KMS-11 (cell line): ENCODE results near the gene DOCK7.

Experiments
- H2AFZ ChIP-seq: fragments of 200-600 bp; sonication (generic); 2 replicates; pipeline ENCODE4 v1.6.1; 2016; ENCODE audit warnings: antibody characterized with exemption, mixed run types, low read depth
- H3K27ac ChIP-seq: fragments of 200-600 bp; sonication (generic); 2 replicates; pipeline ENCODE4 v1.6.1; 2016; ENCODE audit warnings: mild to moderate bottlenecking, mixed run types
- H3K27me3 ChIP-seq: fragments of 200-600 bp; sonication (generic); 2 replicates; pipeline ENCODE4 v1.6.1; 2017; ENCODE audit warnings: mild to moderate bottlenecking, low read depth, mixed run types, moderate library complexity; ENCODE audit not compliant: insufficient read depth
- H3K36me3 ChIP-seq: fragments of 200-600 bp; sonication (generic); 2 replicates; pipeline ENCODE4 v1.6.1; 2017; ENCODE audit warnings: mild to moderate bottlenecking, mixed run types; ENCODE audit not compliant: insufficient read depth
- H3K4me1 ChIP-seq: fragments of 200-600 bp; sonication (generic); 2 replicates; pipeline ENCODE4 v1.6.1; 2016; ENCODE audit warnings: mild to moderate bottlenecking, low read depth, mixed run types; ENCODE audit not compliant: poor library complexity, severe bottlenecking
- H3K4me2 ChIP-seq: fragments of 200-600 bp; sonication (generic); 2 replicates; pipeline ENCODE4 v1.7.0; 2016; ENCODE audit warnings: mild to moderate bottlenecking, mixed run types
- H3K4me3 ChIP-seq: fragments of 200-600 bp; sonication (generic); IDR thresholded peaks from 2 replicates; pipeline ENCODE4 v1.6.1; 2017; ENCODE audit warnings: low read depth, low read length, mixed read lengths; ENCODE audit not compliant: insufficient read depth
- H3K79me2 ChIP-seq: fragments of 200-600 bp; sonication (generic); 2 replicates; pipeline ENCODE4 v1.6.1; 2016; ENCODE audit warnings: low read depth, mixed run types; ENCODE audit not compliant: insufficient read depth
- H3K9ac ChIP-seq: fragments of 200-600 bp; sonication (generic); 2 replicates; pipeline ENCODE4 v1.6.1; 2016; ENCODE audit warnings: mild to moderate bottlenecking, mixed run types
- H4K20me1 ChIP-seq: fragments of 200-600 bp; sonication (generic); 2 replicates; pipeline ENCODE4 v1.6.1; 2016; ENCODE audit warnings: mild to moderate bottlenecking, mixed run types; ENCODE audit not compliant: insufficient read depth
- CTCF ChIP-seq: fragments of 200-600 bp; sonication (generic); conservative IDR thresholded peaks from 2 replicates; pipeline ENCODE4 v1.6.1; 2017; ENCODE audit warnings: low read depth, mild to moderate bottlenecking, antibody characterized with exemption, low read length, moderate library complexity, mixed read lengths

Gene DOCK7

GRCh38 chr1:62423580-62424242 is 264.5 kb downstream of the DOCK7 start:
- Histone ChIP-seq H3K4me3 (no peak overlapping the region), H3K27me3 (no peaks in the 10 kb centered on the region), H3K4me1 (no peaks in the 10 kb centered on the region), H3K79me2 (no peaks in the 10 kb centered on the region), H3K36me3 (no peaks in the 10 kb centered on the region), H3K9ac (no peak overlapping the region), H3K27ac (no peak overlapping the region), H3K4me2 (no peak overlapping the region), H2AFZ (no peak overlapping the region), H4K20me1 (no peaks in the 10 kb centered on the region)
- TF ChIP-seq CTCF = no peak

GRCh38 chr1:62420214-62420613 is 268.0 kb downstream of the DOCK7 start:
- Histone ChIP-seq H3K9ac (no peak overlapping the region), H3K36me3 (no peaks in the 10 kb centered on the region), H3K27ac (no peak overlapping the region), H3K79me2 (no peaks in the 10 kb centered on the region), H3K27me3 (no peaks in the 10 kb centered on the region), H3K4me1 (no peaks in the 10 kb centered on the region), H4K20me1 (no peaks in the 10 kb centered on the region), H3K4me3 (no peak overlapping the region), H3K4me2 (no peak overlapping the region), H2AFZ (no peak overlapping the region)
- TF ChIP-seq CTCF = no peak

GRCh38 chr1:62417351-62417999 is 270.7 kb downstream of the DOCK7 start:
- no peak overlapping the region for H3K4me2 ChIP-seq
- no peaks in the 10 kb centered on the region for H3K36me3 ChIP-seq
- no peaks in the 10 kb centered on the region for H3K79me2 ChIP-seq
- H3K27me3 ChIP-seq = no peaks in the 10 kb centered on the region
- H3K4me1 ChIP-seq = no peaks in the 10 kb centered on the region
- no peak overlapping the region for H2AFZ ChIP-seq
- no peaks in the 10 kb centered on the region for H4K20me1 ChIP-seq
- no peak overlapping the region for H3K4me3 ChIP-seq
- H3K27ac ChIP-seq = no peak overlapping the region
- no peak overlapping the region for H3K9ac ChIP-seq
- TF ChIP-seq CTCF = no peak

- Histone ChIP-seq H3K36me3 (no peaks in the 10 kb centered on the region), H3K9ac (no peak overlapping the region), H3K4me3 (no peak overlapping the region), H4K20me1 (no peaks in the 10 kb centered on the region), H3K27me3 (no peaks in the 10 kb centered on the region), H3K4me2 (no peak overlapping the region), H2AFZ (no peak overlapping the region), H3K4me1 (no peaks in the 10 kb centered on the region), H3K79me2 (no peaks in the 10 kb centered on the region), H3K27ac (no peak overlapping the region)
- TF ChIP-seq CTCF = no peak
These were observed 272.5 kb downstream of the DOCK7 start for GRCh38 chr1:62415687-62416086.
